ENCODE data around the gene MTF2.

GRCh38 chr1:93093332-93094006 is 14.4 kb downstream of the MTF2 start:
- no peak for TF ChIP-seq CTCF (IDR thresholded peaks at IDR 0.05; ENCODE audit: insufficient read depth, low read length)
- TF ChIP-seq REST (IDR thresholded peaks at IDR 0.05; ENCODE audit: insufficient replicate concordance, low read depth): no peak
- TF ChIP-seq POLR2AphosphoS5 (IDR thresholded peaks at IDR 0.05; ENCODE audit: low read depth): no peak
